PFSK-1 (cell line): ENCODE measurements around the gene SVIP.

Experiments
- FOXP2 ChIP-seq: optimal IDR thresholded peaks from 2 replicates; pipeline ENCODE3; 2011; ENCODE audit warnings: borderline replicate concordance, control low read depth, inconsistent platforms; ENCODE audit not compliant: insufficient read depth; ENCODE audit errors: extremely low read length, extremely low read depth
- POLR2AphosphoS5 ChIP-seq: IDR thresholded peaks from 2 replicates; pipeline ENCODE4 v1.6.1; 2012; ENCODE audit warnings: low read depth, mild to moderate bottlenecking, control low read depth, low read length, moderate library complexity
- SIN3A ChIP-seq: IDR thresholded peaks from 2 replicates; pipeline ENCODE4 v1.6.1; 2012; ENCODE audit warnings: mild to moderate bottlenecking, low read length, moderate library complexity, borderline replicate concordance; ENCODE audit not compliant: insufficient read depth
- TAF1 ChIP-seq: IDR thresholded peaks from 2 replicates; pipeline ENCODE4 v1.6.1; 2012; ENCODE audit warnings: low read length, control low read depth, borderline replicate concordance; ENCODE audit not compliant: insufficient read depth
- TF ChIP-seq, protein P1 (sequence below), 2 experiments: IDR thresholded peaks; 2 replicates each; pipeline versions ENCODE4 v1.6.1 to v1.8.0; 2011 to 2012; ENCODE audit warnings: low read depth in 2 of 2, low read length in 2 of 2, control low read depth in 1 of 2, inconsistent platforms in 1 of 2, mild to moderate bottlenecking in 1 of 2, moderate library complexity in 1 of 2; ENCODE audit not compliant: insufficient read depth in 1 of 2

Gene SVIP

GRCh38 chr11:22832315-22833015 lies 2.9 kb upstream of the SVIP start:
- TF ChIP-seq, protein P1, sequence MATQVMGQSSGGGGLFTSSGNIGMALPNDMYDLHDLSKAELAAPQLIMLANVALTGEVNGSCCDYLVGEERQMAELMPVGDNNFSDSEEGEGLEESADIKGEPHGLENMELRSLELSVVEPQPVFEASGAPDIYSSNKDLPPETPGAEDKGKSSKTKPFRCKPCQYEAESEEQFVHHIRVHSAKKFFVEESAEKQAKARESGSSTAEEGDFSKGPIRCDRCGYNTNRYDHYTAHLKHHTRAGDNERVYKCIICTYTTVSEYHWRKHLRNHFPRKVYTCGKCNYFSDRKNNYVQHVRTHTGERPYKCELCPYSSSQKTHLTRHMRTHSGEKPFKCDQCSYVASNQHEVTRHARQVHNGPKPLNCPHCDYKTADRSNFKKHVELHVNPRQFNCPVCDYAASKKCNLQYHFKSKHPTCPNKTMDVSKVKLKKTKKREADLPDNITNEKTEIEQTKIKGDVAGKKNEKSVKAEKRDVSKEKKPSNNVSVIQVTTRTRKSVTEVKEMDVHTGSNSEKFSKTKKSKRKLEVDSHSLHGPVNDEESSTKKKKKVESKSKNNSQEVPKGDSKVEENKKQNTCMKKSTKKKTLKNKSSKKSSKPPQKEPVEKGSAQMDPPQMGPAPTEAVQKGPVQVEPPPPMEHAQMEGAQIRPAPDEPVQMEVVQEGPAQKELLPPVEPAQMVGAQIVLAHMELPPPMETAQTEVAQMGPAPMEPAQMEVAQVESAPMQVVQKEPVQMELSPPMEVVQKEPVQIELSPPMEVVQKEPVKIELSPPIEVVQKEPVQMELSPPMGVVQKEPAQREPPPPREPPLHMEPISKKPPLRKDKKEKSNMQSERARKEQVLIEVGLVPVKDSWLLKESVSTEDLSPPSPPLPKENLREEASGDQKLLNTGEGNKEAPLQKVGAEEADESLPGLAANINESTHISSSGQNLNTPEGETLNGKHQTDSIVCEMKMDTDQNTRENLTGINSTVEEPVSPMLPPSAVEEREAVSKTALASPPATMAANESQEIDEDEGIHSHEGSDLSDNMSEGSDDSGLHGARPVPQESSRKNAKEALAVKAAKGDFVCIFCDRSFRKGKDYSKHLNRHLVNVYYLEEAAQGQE (IDR thresholded peaks at IDR 0.05; ENCODE audit: insufficient read depth in 1 of 2, low read depth in 2 of 2, low read length in 2 of 2) = no peak
- no peak for TF ChIP-seq SIN3A
- TF ChIP-seq POLR2AphosphoS5 = no peak
- TF ChIP-seq FOXP2 = no peak
- no peak for TF ChIP-seq TAF1

DNA sequence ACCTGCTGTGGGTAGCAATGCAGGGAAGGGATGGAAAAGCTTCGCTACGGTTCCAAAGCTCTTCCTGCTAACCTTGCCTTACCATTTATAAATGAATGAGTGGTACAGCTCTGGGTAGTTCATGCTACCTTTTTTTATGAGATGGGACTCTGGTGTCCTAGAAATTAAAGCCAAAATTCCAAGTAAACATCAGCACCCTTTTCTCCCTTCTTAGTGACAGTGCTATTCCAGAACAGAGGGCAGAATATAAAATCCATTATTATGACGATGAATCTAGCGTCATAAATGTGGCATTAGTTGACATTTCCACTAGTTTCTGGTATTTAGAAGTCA lies 447 bp upstream of the SVIP start:
- TF ChIP-seq, protein P1 (IDR thresholded peaks at IDR 0.05; ENCODE audit: insufficient read depth in 1 of 2, low read depth in 2 of 2, low read length in 2 of 2) = no peak
- no peak for TF ChIP-seq POLR2AphosphoS5
- TF ChIP-seq TAF1 = no peak
- TF ChIP-seq FOXP2 = no peak

DNA sequence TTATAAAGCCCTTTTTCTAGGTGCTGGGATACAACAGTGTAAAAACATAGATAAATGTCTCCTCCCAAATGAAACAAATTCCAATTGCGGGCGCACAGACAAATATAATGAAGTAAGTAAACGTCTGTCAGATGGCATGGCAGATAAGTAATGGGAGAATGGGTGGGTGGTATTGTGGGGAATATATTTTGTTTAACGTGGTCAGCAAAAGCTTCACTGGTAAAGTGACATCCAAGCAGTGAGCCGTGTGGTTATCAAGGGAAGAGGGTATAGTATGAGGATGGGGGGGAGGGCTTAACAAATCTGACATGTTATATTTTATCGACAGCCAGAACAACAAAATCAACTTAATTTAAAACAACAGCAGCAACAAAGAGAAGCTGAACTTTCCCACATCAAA lies 1.2 kb downstream of the SVIP start:
- TF ChIP-seq TAF1 = no peak
- no peak for TF ChIP-seq POLR2AphosphoS5
- TF ChIP-seq SIN3A = no peak
- TF ChIP-seq FOXP2 = no peak
- TF ChIP-seq, protein P1 (IDR thresholded peaks at IDR 0.05; ENCODE audit: insufficient read depth in 1 of 2, low read depth in 2 of 2, low read length in 2 of 2) = no peak

DNA sequence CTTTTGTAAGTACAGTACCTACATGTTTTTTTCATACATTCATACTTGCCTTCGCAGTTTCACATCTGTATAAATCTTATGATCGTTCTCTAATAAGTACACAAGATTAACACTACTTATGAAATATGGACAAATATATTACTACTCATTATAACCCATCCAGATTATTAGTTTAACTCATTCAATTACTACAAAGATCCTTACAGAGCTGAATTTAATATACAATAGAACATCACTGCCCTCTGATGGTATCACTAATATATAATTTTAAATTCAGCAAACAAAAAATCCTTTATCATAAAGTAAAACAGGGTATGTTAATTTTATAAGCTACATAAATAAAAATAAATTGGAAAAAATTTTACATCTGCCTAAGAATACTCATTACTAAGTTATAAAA lies 7.4 kb downstream of the SVIP start:
- TF ChIP-seq TAF1 (no peak), POLR2AphosphoS5 (no peak), FOXP2 (no peak), SIN3A (no peak)
- TF ChIP-seq, protein P1 (IDR thresholded peaks at IDR 0.05; ENCODE audit: insufficient read depth in 1 of 2, low read depth in 2 of 2, low read length in 2 of 2) = no peak

- TF ChIP-seq, protein P1 (IDR thresholded peaks at IDR 0.05; ENCODE audit: insufficient read depth in 1 of 2, low read depth in 2 of 2, low read length in 2 of 2) = no peak
- TF ChIP-seq SIN3A (no peak), POLR2AphosphoS5 (no peak), TAF1 (no peak), FOXP2 (no peak)
Observed at GRCh38 chr11:22809893-22810292, 19.7 kb downstream of the SVIP start.
